Central memory CD4-positive, alpha-beta T cell (primary cell): Measurements from ENCODE around the gene RXRG.

Experiments used
- DNase-seq: peaks from one replicate; pipeline ENCODE4 v3.0.0; 2022

The RXRG gene

DNA sequence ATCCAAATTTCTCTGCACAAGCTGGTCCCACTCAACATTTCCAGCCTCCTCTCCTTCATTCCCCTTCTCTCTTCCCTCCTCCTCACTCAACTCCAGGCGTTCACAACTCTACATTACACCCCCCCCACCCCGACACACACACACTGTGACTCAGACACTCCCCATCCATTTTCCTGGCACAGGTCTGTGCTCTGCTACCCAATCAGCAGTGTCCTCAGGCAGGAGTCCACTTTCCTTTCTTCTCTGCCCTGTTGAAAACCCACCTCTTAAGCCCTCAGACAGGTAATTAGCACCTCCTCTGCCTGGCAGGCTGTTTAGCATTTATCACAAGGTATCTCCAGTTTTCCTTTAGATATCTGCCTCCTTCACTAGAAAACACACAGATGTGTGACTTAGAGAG lies 79.6 kb downstream of the RXRG start:
- DNase-seq = no peak

- no peak for DNase-seq
Measured at GRCh38 chr1:165364568-165365133, 80.3 kb downstream of the RXRG start.

DNA sequence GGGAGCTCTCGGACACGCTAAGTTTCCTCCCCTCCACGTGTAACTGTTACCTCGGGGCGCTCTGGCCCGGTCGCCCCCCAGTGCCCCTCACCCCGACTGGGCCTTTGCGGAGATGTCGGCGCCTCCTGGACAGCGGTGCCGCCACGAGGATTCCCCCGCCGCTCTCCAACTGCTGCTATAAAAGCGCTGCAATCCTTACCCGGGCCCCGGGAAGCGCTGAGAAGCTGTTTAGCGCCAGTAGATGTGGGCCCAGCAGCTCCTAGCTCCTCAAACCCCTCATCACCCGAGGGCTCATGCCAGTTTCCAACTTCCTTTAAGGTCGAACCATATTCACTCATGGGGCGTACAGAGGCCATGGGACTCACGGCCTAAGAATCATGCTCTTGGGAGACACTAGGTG lies 88.0 kb downstream of the RXRG start:
- no peak for DNase-seq

GRCh38 chr1:165355977-165356811 lies 88.7 kb downstream of the RXRG start, which contains the start of gene LMX1A:
TSS of gene LMX1A (minus strand) at chr1:165356715. CDS start at chr1:165355559, 1,156 bp downstream.
- no peak for DNase-seq

DNA sequence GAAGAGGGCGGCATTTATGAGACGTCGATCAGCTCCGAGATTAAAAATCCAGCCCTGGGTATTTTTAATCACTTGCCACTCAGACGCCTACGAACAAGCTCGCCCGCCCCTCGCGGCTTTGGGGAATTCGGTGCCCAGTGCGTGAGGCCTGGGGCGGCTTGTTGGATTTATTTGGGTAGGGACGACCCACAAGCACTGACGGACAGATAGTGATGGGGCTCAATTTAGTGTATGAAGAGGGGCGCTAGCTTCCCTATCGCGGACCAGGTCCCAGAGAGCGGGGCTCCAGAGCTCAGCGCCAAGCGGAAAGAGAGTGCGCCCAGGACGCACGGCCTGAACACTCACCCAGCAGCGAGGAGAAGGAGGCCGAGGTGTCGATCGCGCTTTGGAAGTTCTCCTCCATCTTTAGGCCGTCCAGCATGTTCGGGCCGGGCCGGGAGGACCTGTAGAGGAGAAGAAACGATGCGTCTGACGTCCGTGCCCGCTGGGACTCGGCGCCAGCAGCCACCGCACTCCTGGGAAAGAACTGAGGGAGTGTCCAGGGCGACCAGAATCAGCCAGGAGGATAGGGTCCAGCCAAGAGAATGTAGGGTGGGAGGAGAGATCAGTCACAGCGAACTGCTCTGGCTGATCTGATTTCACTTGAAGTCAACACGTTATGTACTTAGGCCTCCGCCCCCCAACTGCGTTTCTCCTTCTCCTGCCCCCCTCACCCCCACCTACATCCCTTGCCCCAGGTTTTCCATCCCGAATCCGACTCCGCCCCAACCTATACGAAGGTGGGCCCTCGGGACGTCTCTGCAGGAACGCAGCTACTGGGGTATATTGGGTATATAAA lies 89.6 kb downstream of the RXRG start:
- no peak for DNase-seq

DNA sequence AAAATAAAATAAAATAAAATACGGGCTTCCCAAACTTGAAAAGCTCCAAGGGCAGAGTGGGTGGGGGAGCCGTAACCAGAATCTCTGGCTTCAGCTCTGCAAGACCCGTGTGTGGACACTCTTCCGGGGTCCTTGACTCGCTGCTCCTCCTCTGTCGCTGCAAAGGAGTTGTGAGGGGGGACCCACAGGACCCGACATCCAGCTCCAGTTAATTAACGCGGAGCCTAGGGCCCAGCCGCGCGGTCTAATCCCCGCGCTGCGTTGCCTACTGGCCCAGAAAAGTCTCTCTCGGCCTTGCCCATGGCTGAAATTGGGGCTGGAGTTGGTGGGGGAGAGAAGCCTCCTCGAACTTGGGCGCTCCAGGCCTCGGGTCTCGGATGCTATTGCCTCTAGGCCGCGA lies 90.2 kb downstream of the RXRG start:
- no peak for DNase-seq

DNA sequence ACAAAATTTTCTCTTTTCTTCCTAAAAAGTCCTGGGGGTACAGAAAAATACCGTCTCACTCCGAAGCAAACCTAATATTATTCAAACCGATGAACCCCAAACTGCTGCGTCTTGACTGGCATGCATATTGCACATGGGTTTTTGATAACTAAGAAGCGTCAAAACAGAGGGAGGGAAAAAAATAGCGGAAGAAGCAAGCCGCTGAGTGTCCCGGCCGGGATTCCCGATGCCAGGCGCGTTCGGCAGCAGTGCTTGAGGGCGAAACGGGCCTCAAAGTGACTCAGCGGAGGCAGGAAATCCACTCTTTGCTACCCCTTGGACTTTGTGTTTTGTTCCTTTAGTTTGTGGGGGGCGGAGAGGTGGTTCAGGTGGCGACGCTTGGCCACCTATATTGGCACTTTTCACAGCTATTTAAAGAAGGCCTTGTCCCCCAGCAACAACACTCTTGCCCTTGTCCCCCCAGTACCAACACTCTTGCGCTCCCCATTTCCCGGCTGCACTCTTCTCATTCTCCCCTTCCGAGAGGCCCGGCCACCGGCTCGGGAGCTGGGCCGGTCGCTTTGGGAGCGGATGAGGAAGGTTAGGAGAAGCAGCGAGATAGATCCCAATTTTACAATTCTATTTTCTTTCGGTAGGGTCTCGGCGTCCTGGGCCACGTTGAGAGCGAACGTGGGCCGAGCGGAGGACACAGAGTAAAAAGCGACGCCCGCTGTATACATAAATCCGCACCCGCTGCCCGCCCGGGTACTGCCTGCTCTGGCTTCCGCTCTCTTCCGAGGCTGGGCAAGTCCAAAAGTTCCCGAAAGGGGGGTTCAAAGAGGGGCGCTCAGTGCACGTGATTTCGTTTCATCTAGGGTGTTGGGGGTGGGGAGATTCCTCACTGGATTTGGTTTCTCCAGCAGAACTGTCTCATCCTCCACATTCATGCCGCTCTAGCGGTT lies 90.9 kb downstream of the RXRG start:
- no peak for DNase-seq

- DNase-seq = no peak
Measured at GRCh38 chr1:165352442-165353293, 92.3 kb downstream of the RXRG start.

GRCh38 chr1:165351863-165352441 lies 93.0 kb downstream of the RXRG start:
- DNase-seq = no peak
